CD4-positive, alpha-beta T cell treated with Interleukin-4 for 4 hours (primary cell): ENCODE data around the gene PRSS38.

ENCODE experiments used
- DNase-seq: peaks from one replicate; pipeline ENCODE4 v3.0.0-alpha.2; 2020

PRSS38 gene

GRCh38 chr1:227793948-227794816, 21.3 kb upstream of the PRSS38 start:
- DNase-seq, result no peak

- no peak for DNase-seq
Observed at GRCh38 chr1:227794817-227795192, 20.7 kb upstream of the PRSS38 start.

GRCh38 chr1:227795732-227796131, 19.7 kb upstream of the PRSS38 start:
- no peak for DNase-seq

- DNase-seq, result no peak
Observed at GRCh38 chr1:227796359-227796915, 19.0 kb upstream of the PRSS38 start.

GRCh38 chr1:227797144-227797543, 18.3 kb upstream of the PRSS38 start:
- no peak for DNase-seq

- no peak for DNase-seq
Observed at GRCh38 chr1:227797625-227798024, 17.9 kb upstream of the PRSS38 start.

GRCh38 chr1:227798078-227798802, 17.2 kb upstream of the PRSS38 start:
- no peak for DNase-seq

GRCh38 chr1:227799756-227800155, 15.7 kb upstream of the PRSS38 start:
- DNase-seq, result no peak

GRCh38 chr1:227803933-227804332, 11.5 kb upstream of the PRSS38 start:
- DNase-seq, result no peak

- no peak for DNase-seq
Observed at GRCh38 chr1:227805606-227806197, 9.8 kb upstream of the PRSS38 start.

GRCh38 chr1:227808566-227808965, 6.9 kb upstream of the PRSS38 start:
- DNase-seq, result no peak

- DNase-seq, result no peak
Observed at GRCh38 chr1:227809026-227809425, 6.4 kb upstream of the PRSS38 start.

- DNase-seq, result no peak
Observed at GRCh38 chr1:227813962-227814361, 1.5 kb upstream of the PRSS38 start.

GRCh38 chr1:227816750-227817446, 1.4 kb downstream of the PRSS38 start:
- peak; percentile 4 for DNase-seq

- no peak for DNase-seq
Observed at GRCh38 chr1:227823537-227823936, 8.1 kb downstream of the PRSS38 start.

GRCh38 chr1:227824204-227824603, 8.7 kb downstream of the PRSS38 start:
- DNase-seq, result no peak

- DNase-seq, result no peak
Observed at GRCh38 chr1:227828786-227829185, 13.3 kb downstream of the PRSS38 start.

GRCh38 chr1:227838181-227838580, 22.7 kb downstream of the PRSS38 start:
- DNase-seq, result no peak

GRCh38 chr1:227841096-227841495, 25.6 kb downstream of the PRSS38 start:
- DNase-seq, result no peak

GRCh38 chr1:227844320-227845146, 29.1 kb downstream of the PRSS38 start:
- no peak for DNase-seq

- DNase-seq, result no peak
Observed at GRCh38 chr1:227845147-227845458, 29.6 kb downstream of the PRSS38 start.

GRCh38 chr1:227845519-227845918, 30.0 kb downstream of the PRSS38 start:
- DNase-seq, result no peak
